Cardiac muscle cell (in vitro differentiated cells and primary cell): Measurements from ENCODE around the gene MAGEB17. TPM values are rescaled to one million over a fixed set of nuclear protein-coding genes. Genes with fewer than 3 reads are reported as not detected.

Source experiments
- DNase-seq, 2 donors: peaks; one replicate each; pipeline versions ENCODE4 v3.0.0 to v3.0.0-alpha.2; 2010 to 2017; ENCODE audit warnings: low read depth in 1 of 2, low spot score in 1 of 2
- H3K27ac ChIP-seq: fragments of 200-600 bp; sonication (generic); 2 replicates; pipeline ENCODE4 v1.5.1; 2016
- H3K27me3 ChIP-seq: fragments of 200-600 bp; sonication (generic); 2 replicates; pipeline ENCODE4 v1.6.0; 2016; ENCODE audit warnings: control low read depth
- H3K36me3 ChIP-seq: fragments of 200-600 bp; sonication (generic); 2 replicates; pipeline ENCODE4 v1.5.1; 2016; ENCODE audit warnings: control low read depth
- H3K4me1 ChIP-seq: fragments of 200-600 bp; sonication (generic); 2 replicates; pipeline ENCODE4 v1.8.1; 2017; ENCODE audit warnings: low read depth, mild to moderate bottlenecking, mixed run types
- H3K4me3 ChIP-seq: fragments of 200-600 bp; sonication (generic); 2 replicates; pipeline ENCODE4 v1.5.1; 2016; ENCODE audit warnings: mild to moderate bottlenecking
- H3K9me3 ChIP-seq: fragments of 200-600 bp; sonication (generic); 2 replicates; pipeline ENCODE4 v1.5.1; 2017; ENCODE audit warnings: low read depth, mild to moderate bottlenecking, control low read depth
- polyA plus RNA-seq: library from polyadenylated mRNA; unstranded; fragments of >200 nt; fragmentation: Nextera tagmentation; extraction: Ambion mirVana; gene quantifications from 2 replicates; pipeline ENCODE4 v1.2.1, GENCODE V29; 2016
- total RNA-seq: library from RNA; depleted of rRNA; stranded (reverse); fragments of >200 nt; gene quantifications from 2 replicates; pipeline ENCODE4 v1.2.3, GENCODE V29; 2016
- TF ChIP-seq, protein P1 (sequence below): IDR thresholded peaks from 2 replicates; pipeline ENCODE4 v1.5.1; 2012; ENCODE audit warnings: low read depth, mild to moderate bottlenecking, low read length

MAGEB17 gene
- total and polyA plus RNA-seq, 2 experiments from 2014 or later = 0.22 TPM; not detected in 1

- H3K4me3 ChIP-seq = no peak overlapping the region
- H3K9me3 ChIP-seq = no peaks in the 10 kb centered on the region
- no peaks in the 10 kb centered on the region for H3K4me1 ChIP-seq
- no peak for DNase-seq
- no peaks in the 10 kb centered on the region for H3K36me3 ChIP-seq
- no peaks in the 10 kb centered on the region for H3K27me3 ChIP-seq
- TF ChIP-seq, protein P1, sequence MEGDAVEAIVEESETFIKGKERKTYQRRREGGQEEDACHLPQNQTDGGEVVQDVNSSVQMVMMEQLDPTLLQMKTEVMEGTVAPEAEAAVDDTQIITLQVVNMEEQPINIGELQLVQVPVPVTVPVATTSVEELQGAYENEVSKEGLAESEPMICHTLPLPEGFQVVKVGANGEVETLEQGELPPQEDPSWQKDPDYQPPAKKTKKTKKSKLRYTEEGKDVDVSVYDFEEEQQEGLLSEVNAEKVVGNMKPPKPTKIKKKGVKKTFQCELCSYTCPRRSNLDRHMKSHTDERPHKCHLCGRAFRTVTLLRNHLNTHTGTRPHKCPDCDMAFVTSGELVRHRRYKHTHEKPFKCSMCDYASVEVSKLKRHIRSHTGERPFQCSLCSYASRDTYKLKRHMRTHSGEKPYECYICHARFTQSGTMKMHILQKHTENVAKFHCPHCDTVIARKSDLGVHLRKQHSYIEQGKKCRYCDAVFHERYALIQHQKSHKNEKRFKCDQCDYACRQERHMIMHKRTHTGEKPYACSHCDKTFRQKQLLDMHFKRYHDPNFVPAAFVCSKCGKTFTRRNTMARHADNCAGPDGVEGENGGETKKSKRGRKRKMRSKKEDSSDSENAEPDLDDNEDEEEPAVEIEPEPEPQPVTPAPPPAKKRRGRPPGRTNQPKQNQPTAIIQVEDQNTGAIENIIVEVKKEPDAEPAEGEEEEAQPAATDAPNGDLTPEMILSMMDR = no peak
- no peak overlapping the region for H3K27ac ChIP-seq
These were observed 19.2 kb downstream of the MAGEB17 start for GRCh38 chrX:16186380-16187007.

DNA sequence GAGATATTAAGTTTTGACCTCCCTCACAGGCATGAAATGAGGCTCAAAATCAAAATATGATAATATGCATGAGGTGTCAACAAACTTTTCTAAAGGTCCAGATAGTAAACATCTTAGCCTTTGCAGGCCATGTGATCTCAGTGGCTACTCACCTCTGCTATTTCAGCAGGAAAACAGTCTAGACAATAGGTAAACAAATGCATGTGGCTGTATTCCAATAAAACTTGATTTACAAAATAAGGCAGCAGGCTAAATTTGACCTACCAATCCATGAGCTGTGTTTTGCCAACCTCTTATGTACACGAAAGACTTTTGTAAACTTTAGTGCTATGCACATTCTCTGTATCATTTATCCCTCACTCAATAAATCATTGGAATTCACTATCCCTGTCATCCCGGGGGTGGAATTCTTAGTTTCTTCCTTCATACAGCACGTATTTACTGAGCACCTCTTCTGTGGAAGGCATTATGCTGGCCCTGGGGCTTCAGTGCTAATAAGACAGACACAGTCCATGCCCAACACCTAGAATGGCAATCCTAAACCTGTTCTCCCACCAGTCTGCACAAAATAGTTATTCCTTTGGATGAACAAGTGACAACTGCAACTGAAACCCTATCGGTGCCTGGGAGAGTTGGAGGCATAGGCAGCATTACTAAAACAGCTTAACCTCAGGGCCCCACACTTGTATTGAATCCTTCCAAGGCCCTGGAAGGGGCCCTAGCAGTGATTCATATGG lies 19.9 kb downstream of the MAGEB17 start:
- H3K27ac ChIP-seq = no peak overlapping the region
- H3K4me1 ChIP-seq = no peaks in the 10 kb centered on the region
- TF ChIP-seq, protein P1 = no peak
- DNase-seq = no peak
- no peak overlapping the region for H3K4me3 ChIP-seq
- H3K36me3 ChIP-seq = no peaks in the 10 kb centered on the region
- H3K27me3 ChIP-seq = no peaks in the 10 kb centered on the region
- no peaks in the 10 kb centered on the region for H3K9me3 ChIP-seq

GRCh38 chrX:16188687-16189086 lies 21.4 kb downstream of the MAGEB17 start:
- Histone ChIP-seq H3K4me3 (no peak overlapping the region), H3K36me3 (no peaks in the 10 kb centered on the region), H3K4me1 (no peaks in the 10 kb centered on the region), H3K27me3 (no peaks in the 10 kb centered on the region), H3K9me3 (no peaks in the 10 kb centered on the region), H3K27ac (no peak overlapping the region)
- TF ChIP-seq, protein P1 = no peak
- DNase-seq = no peak

DNA sequence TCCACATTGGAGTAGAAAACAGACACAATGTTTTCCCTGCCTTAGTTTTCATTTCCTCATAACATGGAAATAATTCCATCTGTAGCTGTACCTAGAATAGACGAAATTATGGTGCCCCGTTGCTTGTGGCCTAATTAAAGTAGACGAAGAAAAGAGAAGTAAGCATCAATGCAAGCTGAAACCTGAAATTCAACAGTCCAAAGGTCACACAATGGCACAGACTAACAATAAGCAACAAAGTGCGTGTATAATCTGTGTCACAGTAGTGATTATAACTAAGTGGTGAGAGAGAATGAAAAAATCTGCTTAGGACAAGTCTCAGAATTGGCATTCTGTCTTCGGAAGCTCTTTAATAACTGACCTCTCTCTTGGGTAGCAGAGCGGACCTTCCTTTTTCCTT lies 24.3 kb downstream of the MAGEB17 start:
- Histone ChIP-seq H3K4me1 (no peaks in the 10 kb centered on the region), H3K27me3 (no peaks in the 10 kb centered on the region), H3K9me3 (no peaks in the 10 kb centered on the region), H3K27ac (no peak overlapping the region), H3K36me3 (no peaks in the 10 kb centered on the region), H3K4me3 (no peak overlapping the region)
- TF ChIP-seq, protein P1 = no peak
- no peak for DNase-seq

DNA sequence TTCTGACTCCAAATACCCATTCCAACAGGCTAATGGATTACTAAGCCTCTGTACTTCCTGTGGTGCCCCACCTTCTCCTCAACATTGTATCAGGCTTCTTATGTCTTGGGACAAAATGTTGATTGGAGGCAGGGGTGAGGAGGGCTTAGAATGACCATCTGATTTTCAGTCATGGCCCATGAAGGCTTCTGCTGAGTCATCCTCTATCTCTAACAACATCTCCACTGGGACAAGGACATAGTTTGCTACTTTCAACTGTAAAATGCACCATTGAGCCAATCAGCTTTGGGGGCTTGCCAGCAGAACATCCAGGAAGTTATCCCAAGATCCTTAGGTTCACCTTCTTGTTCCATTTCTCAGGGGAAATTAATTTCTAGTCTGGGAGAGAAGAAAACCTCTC lies 29.5 kb downstream of the MAGEB17 start:
- H3K36me3 ChIP-seq = no peaks in the 10 kb centered on the region
- H3K27ac ChIP-seq = no peak overlapping the region
- TF ChIP-seq, protein P1 = no peak
- no peaks in the 10 kb centered on the region for H3K27me3 ChIP-seq
- no peaks in the 10 kb centered on the region for H3K4me1 ChIP-seq
- DNase-seq = no peak
- no peak overlapping the region for H3K4me3 ChIP-seq
- H3K9me3 ChIP-seq = no peaks in the 10 kb centered on the region
